Natural killer cell (primary cell): ENCODE data around the gene HOXC5. TPM values are rescaled to one million over a fixed set of nuclear protein-coding genes. Genes with fewer than 3 reads are reported as not detected.

Experiments used
- ATAC-seq, 3 donors: fragments of 150-1000 bp in 2 of 3; fragments of 200-7000 bp in 1 of 3; cut with Tn5 transposase; 1 replicate in 1 of 3; 2 replicates in 2 of 3; pipeline ENCODE4 v1.10.0; 2021; ENCODE audit warnings: mild to moderate bottlenecking in 2 of 3, moderate library complexity in 2 of 3
- DNase-seq, 2 donors: peaks; one replicate each; pipeline versions ENCODE4 v3.0.0 to v3.0.0-alpha.2; 2013 to 2021; ENCODE audit warnings: mixed read lengths in 1 of 2
- H3K27ac ChIP-seq: one replicate; pipeline ENCODE4 v1.5.1; 2013; ENCODE audit warnings: mild to moderate bottlenecking, low read length
- H3K27me3 ChIP-seq: one replicate; pipeline ENCODE4 v1.6.1; 2013; ENCODE audit warnings: low read length; ENCODE audit not compliant: control insufficient read depth, insufficient read depth
- H3K36me3 ChIP-seq: one replicate; pipeline ENCODE4 v1.6.1; 2013; ENCODE audit warnings: low read length; ENCODE audit not compliant: control insufficient read depth, insufficient read depth
- H3K4me1 ChIP-seq: one replicate; pipeline ENCODE4 v1.6.1; 2013; ENCODE audit warnings: low read length; ENCODE audit not compliant: control insufficient read depth, insufficient read depth
- H3K4me3 ChIP-seq: one replicate; pipeline ENCODE4 v1.5.1; 2013; ENCODE audit warnings: low read length
- H3K9me3 ChIP-seq: one replicate; pipeline ENCODE4 v1.6.1; 2013; ENCODE audit warnings: low read length; ENCODE audit not compliant: control insufficient read depth, insufficient read depth
- H3K27ac Mint-ChIP-seq, 2 donors: one replicate each; pipeline ENCODE4 v1.8.0; 2022; ENCODE audit warnings: mild to moderate bottlenecking in 2 of 2, mixed read lengths in 2 of 2, moderate library complexity in 1 of 2
- H3K27me3 Mint-ChIP-seq, 2 donors: one replicate each; pipeline ENCODE4 v1.8.0; 2022; ENCODE audit warnings: low read depth in 2 of 2, mixed read lengths in 2 of 2
- H3K36me3 Mint-ChIP-seq: one replicate; pipeline ENCODE4 v1.8.0; 2022; ENCODE audit warnings: mixed read lengths
- H3K4me1 Mint-ChIP-seq, 2 donors: one replicate each; pipeline ENCODE4 v1.8.0; 2022; ENCODE audit warnings: mixed read lengths in 2 of 2
- H3K4me3 Mint-ChIP-seq: one replicate; pipeline ENCODE4 v1.8.0; 2022; ENCODE audit warnings: mild to moderate bottlenecking, moderate library complexity, mixed read lengths
- H3K9me3 Mint-ChIP-seq, 2 donors: one replicate each; pipeline ENCODE4 v1.8.0; 2022; ENCODE audit warnings: mixed read lengths in 2 of 2
- WGBS: methylation state at CpG from one replicate; pipeline ENCODE4 v1.1.7; 2013; ENCODE audit warnings: missing lambda C conversion rate; ENCODE audit not compliant: insufficient coverage; 5-methylcytosine and 5-hydroxymethylcytosine counted together
- intact Hi-C: fragments of 100-400 bp; cut with micrococcal nuclease; formaldehyde crosslinking; loops from one replicate; pipeline ENCODE4 v1.14.2; 2022
- total RNA-seq, 4 donors: library from RNA; stranded (reverse); fragments of 120-200 nt in 1 of 4; gene quantifications; one replicate each; pipeline versions ENCODE4 v1.2.3 to v1.2.4, GENCODE V29; 2013 to 2022
- TF ChIP-seq, protein P1 (sequence below): fragments of 200-600 bp; IDR thresholded peaks from one replicate; pipeline ENCODE4 v1.8.0; 2022; ENCODE audit warnings: antibody characterized with exemption

The HOXC5 gene
- total RNA-seq, 3 donors from 2014 or later (not counting 1 experiment from before 2014, with no cell fraction given) = 0.20 TPM; not detected in 2

DNA sequence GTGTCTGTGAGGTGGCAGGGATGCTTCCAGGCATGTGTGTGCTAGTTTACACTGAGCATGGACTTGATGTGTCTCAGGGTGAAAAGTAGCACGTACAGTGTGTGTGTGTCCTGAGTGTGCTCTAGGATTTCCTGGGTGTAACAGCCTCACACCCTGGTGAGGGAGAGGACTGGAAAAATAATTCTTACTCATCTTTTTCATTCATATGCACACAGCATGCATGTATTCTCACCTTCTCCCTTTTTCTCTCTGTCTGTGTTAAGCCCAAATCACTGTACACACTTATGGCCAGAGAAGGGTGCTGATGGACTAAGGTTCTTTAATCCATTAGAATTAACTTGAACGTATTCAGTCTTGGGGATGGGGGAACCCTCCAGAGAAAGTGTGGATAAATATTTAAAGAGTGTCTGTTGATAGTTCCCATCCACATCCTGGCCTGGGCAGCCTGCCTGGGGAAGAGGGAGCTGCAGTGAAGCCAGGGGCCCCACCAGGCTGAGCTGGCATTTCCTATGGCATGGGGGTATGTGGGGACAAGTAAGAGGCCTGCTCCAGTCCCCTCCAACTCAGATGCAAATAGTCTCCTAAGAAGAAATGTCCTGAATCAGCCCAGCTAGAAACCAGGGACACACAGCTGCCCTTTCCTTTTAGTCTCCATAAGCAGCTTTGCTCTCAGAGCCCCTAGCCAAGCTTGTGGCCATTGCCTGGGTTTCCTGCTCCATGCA is 25.2 kb upstream of the HOXC5 start:
- peaks cover 3% of the 10 kb centered on the region for H3K9me3 ChIP-seq
- Mint-ChIP-seq H3K27ac (no peak overlapping the region), H3K4me3 (no peak overlapping the region), H3K4me1 (peaks cover 18 to 30% of the 10 kb centered on the region in 2 donors), H3K27me3 (peaks cover 81 to 91% of the 10 kb centered on the region in 2 donors), H3K36me3 (peaks cover 5% of the 10 kb centered on the region), H3K9me3 (no peaks in the 10 kb centered on the region)
- DNase-seq (no peak), ATAC-seq (no peak)
- no peaks in the 10 kb centered on the region for H3K36me3 ChIP-seq
- H3K27ac ChIP-seq = no peak overlapping the region
- peaks cover 81% of the 10 kb centered on the region for H3K27me3 ChIP-seq
- TF ChIP-seq, protein P1, sequence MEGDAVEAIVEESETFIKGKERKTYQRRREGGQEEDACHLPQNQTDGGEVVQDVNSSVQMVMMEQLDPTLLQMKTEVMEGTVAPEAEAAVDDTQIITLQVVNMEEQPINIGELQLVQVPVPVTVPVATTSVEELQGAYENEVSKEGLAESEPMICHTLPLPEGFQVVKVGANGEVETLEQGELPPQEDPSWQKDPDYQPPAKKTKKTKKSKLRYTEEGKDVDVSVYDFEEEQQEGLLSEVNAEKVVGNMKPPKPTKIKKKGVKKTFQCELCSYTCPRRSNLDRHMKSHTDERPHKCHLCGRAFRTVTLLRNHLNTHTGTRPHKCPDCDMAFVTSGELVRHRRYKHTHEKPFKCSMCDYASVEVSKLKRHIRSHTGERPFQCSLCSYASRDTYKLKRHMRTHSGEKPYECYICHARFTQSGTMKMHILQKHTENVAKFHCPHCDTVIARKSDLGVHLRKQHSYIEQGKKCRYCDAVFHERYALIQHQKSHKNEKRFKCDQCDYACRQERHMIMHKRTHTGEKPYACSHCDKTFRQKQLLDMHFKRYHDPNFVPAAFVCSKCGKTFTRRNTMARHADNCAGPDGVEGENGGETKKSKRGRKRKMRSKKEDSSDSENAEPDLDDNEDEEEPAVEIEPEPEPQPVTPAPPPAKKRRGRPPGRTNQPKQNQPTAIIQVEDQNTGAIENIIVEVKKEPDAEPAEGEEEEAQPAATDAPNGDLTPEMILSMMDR = no peak
- intact Hi-C loops = loop anchor here (2.0 kb wide), 1 partner anchor 183 kb away; no protein-coding TSS in a partner anchor
- 35% methylated on average over 2 of the region's 2 CpGs for WGBS
- no peak overlapping the region for H3K4me3 ChIP-seq
- H3K4me1 ChIP-seq = peaks cover 16% of the 10 kb centered on the region

DNA sequence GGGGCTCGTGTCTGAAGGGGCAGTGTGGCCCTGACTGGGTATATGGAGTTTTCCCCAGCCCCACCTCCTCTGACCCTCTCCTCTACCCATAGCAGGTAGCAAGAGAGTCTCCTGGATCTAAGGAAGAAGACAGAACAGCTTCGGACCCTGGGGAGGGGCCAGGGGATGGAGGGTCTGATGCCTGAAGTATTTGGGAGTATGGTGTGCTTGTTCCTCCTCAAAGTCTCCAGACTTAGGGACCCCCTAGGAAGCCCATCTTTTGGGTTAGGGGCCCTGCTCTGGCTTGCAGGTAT is 24.6 kb upstream of the HOXC5 start:
- ATAC-seq = no peak
- 34% methylated on average over 2 of the region's 2 CpGs for WGBS
- Mint-ChIP-seq H3K27ac (no peak overlapping the region), H3K4me1 (peaks cover 18 to 30% of the 10 kb centered on the region in 2 donors), H3K36me3 (peaks cover 5% of the 10 kb centered on the region), H3K9me3 (no peaks in the 10 kb centered on the region), H3K27me3 (peaks cover 82 to 91% of the 10 kb centered on the region in 2 donors), H3K4me3 (no peak overlapping the region)
- Histone ChIP-seq H3K27me3 (peaks cover 82% of the 10 kb centered on the region), H3K9me3 (no peaks in the 10 kb centered on the region), H3K36me3 (no peaks in the 10 kb centered on the region), H3K4me1 (peaks cover 16% of the 10 kb centered on the region), H3K27ac (no peak overlapping the region), H3K4me3 (no peak overlapping the region)
- intact Hi-C loops = no loop called here
- no peak for DNase-seq
- TF ChIP-seq, protein P1 = no peak

DNA sequence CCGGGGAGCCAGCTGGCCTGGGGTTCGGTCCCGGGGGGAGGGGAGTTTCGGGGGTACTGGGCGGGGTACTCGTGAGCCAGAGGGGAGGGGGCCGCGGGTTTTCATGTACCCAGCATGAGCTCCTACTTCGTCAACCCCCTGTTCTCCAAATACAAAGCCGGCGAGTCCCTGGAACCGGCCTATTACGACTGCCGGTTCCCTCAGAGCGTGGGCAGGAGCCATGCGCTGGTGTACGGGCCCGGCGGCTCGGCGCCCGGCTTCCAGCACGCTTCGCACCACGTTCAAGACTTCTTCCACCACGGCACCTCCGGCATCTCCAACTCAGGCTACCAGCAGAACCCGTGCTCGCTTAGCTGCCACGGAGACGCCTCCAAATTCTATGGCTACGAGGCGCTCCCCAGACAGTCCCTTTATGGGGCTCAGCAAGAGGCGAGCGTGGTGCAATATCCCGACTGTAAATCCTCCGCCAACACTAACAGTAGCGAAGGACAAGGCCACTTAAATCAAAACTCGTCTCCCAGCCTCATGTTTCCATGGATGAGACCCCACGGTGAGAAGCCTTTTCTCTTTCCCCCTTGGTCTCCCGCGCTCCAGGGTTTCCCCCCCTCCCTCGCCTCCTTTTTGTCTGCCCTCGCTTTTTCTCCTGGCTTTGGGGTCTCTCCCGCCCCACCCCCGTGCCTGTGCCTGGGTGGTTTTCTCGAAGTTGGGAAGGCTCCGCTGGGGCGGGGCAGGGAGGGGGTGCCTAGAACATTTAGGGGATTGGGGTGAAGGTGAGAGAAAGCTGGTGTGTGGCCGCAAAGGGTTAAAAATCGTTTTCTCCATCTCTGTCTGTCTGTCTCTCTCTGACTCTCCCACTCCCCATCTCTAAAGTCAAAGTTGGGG is 23.4 kb upstream of the HOXC5 start:
- intact Hi-C loops = loop anchor here (5.0 to 10.0 kb wide), 2 partner anchors 32 to 275 kb away; partner anchors contain the start of genes CBX5 and HNRNPA1
- Mint-ChIP-seq H3K4me1 (peaks cover 18 to 36% of the 10 kb centered on the region in 2 donors), H3K9me3 (no peaks in the 10 kb centered on the region), H3K27ac (peak overlapping the region in 1 of 2 donors; percentile 23), H3K36me3 (peaks cover 5% of the 10 kb centered on the region), H3K4me3 (peak overlapping the region; percentile 68), H3K27me3 (peaks cover 81 to 84% of the 10 kb centered on the region in 2 donors)
- ATAC-seq (peak in 2 of 3 donors; percentile 27 to 37), DNase-seq (peak in 1 of 2 donors; percentile 60)
- H3K9me3 ChIP-seq = no peaks in the 10 kb centered on the region
- no peaks in the 10 kb centered on the region for H3K36me3 ChIP-seq
- no peak overlapping the region for H3K27ac ChIP-seq
- peaks cover 19% of the 10 kb centered on the region for H3K4me1 ChIP-seq
- H3K4me3 ChIP-seq = no peak overlapping the region
- WGBS = 3% methylated on average over 48 of the region's 51 CpGs
- TF ChIP-seq, protein P1 = no peak
- H3K27me3 ChIP-seq = peaks cover 84% of the 10 kb centered on the region
